Activated B cell treated with CpG ODN at 0.5 μM for 24 hours (primary cell): ENCODE results near the gene OBSCN. TPM values are rescaled to one million over a fixed set of nuclear protein-coding genes. Genes with fewer than 3 reads are reported as not detected.

Source experiments
- ATAC-seq: fragments of 200-7000 bp; cut with Tn5 transposase; one replicate; pipeline ENCODE4 v1.10.0; 2021; ENCODE audit warnings: low read depth, mild to moderate bottlenecking, moderate library complexity
- CTCF ChIA-PET: fragments of 350-600 bp; sonication (Branson Sonifier 250); formaldehyde crosslinking; loops from one replicate; lab custom pipeline; 2021; ENCODE audit warnings: antibody characterized with exemption; lab: Charles Lee
- POLR2A ChIA-PET: fragments of 350-600 bp; sonication (Branson Sonifier 250); formaldehyde crosslinking; loops from one replicate; lab custom pipeline; 2021; ENCODE audit warnings: antibody characterized with exemption; lab: Charles Lee
- DNase-seq: peaks from one replicate; pipeline ENCODE4 v3.0.0; 2022
- H3K27ac Mint-ChIP-seq: one replicate; pipeline ENCODE4 v1.8.0; 2020; ENCODE audit warnings: mixed read lengths
- H3K27me3 Mint-ChIP-seq: one replicate; pipeline ENCODE4 v1.8.0; 2021; ENCODE audit warnings: mixed read lengths
- H3K36me3 Mint-ChIP-seq: one replicate; pipeline ENCODE4 v1.8.0; 2021; ENCODE audit warnings: low read depth, mixed read lengths
- H3K4me1 Mint-ChIP-seq: one replicate; pipeline ENCODE4 v1.8.0; 2021; ENCODE audit warnings: mixed read lengths
- H3K4me3 Mint-ChIP-seq: one replicate; pipeline ENCODE4 v1.8.0; 2020; ENCODE audit warnings: mild to moderate bottlenecking, mixed read lengths
- H3K9me3 Mint-ChIP-seq: one replicate; pipeline ENCODE4 v1.8.0; 2020; ENCODE audit warnings: mixed read lengths
- intact Hi-C: fragments of 100-400 bp; cut with micrococcal nuclease; formaldehyde crosslinking; loops from one replicate; pipeline ENCODE4 v1.15.1; 2024
- total RNA-seq: library from RNA; stranded (reverse); gene quantifications from 2 replicates; pipeline ENCODE4 v1.2.3, GENCODE V29; 2022
- TF ChIP-seq, protein P1 (sequence below): fragments of 200-600 bp; IDR thresholded peaks from one replicate; pipeline ENCODE4 v1.8.0; 2022; ENCODE audit warnings: antibody characterized with exemption, mild to moderate bottlenecking

OBSCN gene
- total RNA-seq, 1 donor from 2014 or later: 19.8 TPM

- ChIA-PET POLR2A (no interaction called here), CTCF (no interaction called here)
- Mint-ChIP-seq H3K27me3 (no peaks in the 10 kb centered on the region), H3K36me3 (no peaks in the 10 kb centered on the region), H3K27ac (no peak overlapping the region), H3K9me3 (peaks cover 3% of the 10 kb centered on the region), H3K4me1 (no peaks in the 10 kb centered on the region), H3K4me3 (no peak overlapping the region)
- TF ChIP-seq, protein P1, sequence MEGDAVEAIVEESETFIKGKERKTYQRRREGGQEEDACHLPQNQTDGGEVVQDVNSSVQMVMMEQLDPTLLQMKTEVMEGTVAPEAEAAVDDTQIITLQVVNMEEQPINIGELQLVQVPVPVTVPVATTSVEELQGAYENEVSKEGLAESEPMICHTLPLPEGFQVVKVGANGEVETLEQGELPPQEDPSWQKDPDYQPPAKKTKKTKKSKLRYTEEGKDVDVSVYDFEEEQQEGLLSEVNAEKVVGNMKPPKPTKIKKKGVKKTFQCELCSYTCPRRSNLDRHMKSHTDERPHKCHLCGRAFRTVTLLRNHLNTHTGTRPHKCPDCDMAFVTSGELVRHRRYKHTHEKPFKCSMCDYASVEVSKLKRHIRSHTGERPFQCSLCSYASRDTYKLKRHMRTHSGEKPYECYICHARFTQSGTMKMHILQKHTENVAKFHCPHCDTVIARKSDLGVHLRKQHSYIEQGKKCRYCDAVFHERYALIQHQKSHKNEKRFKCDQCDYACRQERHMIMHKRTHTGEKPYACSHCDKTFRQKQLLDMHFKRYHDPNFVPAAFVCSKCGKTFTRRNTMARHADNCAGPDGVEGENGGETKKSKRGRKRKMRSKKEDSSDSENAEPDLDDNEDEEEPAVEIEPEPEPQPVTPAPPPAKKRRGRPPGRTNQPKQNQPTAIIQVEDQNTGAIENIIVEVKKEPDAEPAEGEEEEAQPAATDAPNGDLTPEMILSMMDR: no peak
- intact Hi-C loops: no loop called here
- ATAC-seq: no peak
- DNase-seq: no peak
Observed at GRCh38 chr1:228347181-228347580, 139.3 kb downstream of the OBSCN start.

DNA sequence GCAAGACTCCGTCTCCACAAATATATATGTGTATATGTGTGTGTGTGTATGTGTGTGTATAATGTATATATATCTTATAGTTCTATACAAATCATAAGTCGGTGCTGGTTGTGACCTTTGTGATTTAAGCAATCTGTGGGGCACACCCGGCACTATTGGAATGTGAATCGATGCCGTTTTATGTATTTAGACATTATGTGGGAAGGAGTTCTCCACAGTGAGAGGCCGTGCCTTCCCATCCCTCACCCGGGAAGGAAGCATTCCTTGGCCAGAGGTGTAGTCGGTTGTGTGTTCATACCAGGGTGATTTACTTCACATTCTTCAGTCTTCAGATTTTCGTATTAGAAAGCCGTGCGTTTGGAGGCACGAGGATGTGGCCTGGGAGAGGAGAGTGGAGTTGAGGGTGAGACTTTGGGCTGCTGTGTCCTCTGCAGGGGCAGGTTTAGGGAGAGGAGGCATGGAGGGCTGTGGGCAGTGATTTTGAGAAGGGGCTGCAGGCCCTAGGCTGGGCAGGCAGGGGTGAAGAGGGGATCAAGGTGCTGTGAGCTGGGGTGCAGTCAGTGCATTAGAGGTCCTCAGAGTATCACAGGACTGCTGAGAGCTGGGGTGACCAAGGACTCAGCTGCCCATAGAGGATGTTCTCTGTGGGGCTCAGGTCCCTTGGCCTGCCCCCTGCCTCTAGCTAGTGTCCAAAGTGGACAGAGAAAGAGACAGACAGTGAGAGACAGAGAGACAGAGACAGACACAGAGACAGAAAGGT is 141.0 kb downstream of the OBSCN start:
- no peak for ATAC-seq
- Mint-ChIP-seq H3K27me3 (no peaks in the 10 kb centered on the region), H3K36me3 (no peaks in the 10 kb centered on the region), H3K27ac (no peak overlapping the region), H3K4me1 (no peaks in the 10 kb centered on the region), H3K4me3 (no peak overlapping the region), H3K9me3 (peaks cover 3% of the 10 kb centered on the region)
- intact Hi-C loops: no loop called here
- DNase-seq: no peak
- ChIA-PET CTCF (no interaction called here), POLR2A (no interaction called here)
- TF ChIP-seq, protein P1: no peak

DNA sequence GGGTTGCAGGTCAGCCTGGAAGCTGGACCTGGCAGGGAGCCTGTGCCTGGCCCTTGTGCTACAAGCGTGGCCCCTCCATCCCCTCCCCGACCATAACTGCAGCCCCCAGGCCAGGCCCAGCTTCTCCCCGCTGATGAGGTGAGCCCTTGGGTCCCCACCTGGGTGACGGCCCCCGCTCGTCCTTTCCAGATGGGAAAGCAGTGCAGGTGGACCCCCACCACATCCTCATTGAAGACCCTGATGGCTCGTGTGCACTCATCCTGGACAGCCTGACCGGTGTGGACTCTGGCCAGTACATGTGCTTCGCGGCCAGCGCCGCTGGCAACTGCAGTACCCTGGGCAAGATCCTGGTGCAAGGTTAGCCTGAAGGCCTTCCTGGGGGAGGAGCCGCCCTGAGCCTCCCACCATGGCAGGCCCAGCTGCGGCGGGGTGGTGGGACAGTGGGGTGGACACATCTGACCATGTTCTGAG is 141.9 kb downstream of the OBSCN start:
- H3K36me3 Mint-ChIP-seq: no peaks in the 10 kb centered on the region
- no peak for ATAC-seq
- H3K27me3 Mint-ChIP-seq: no peaks in the 10 kb centered on the region
- H3K9me3 Mint-ChIP-seq: no peaks in the 10 kb centered on the region
- DNase-seq: no peak
- H3K4me1 Mint-ChIP-seq: no peaks in the 10 kb centered on the region
- intact Hi-C loops: no loop called here
- POLR2A ChIA-PET: interaction anchor here (0.6 kb wide), 1 partner anchor 57 kb away, joined by 9 read pairs; the partner anchor contains the start of gene TRIM11
- TF ChIP-seq, protein P1: no peak
- H3K4me3 Mint-ChIP-seq: no peak overlapping the region
- CTCF ChIA-PET: no interaction called here
- H3K27ac Mint-ChIP-seq: no peak overlapping the region

DNA sequence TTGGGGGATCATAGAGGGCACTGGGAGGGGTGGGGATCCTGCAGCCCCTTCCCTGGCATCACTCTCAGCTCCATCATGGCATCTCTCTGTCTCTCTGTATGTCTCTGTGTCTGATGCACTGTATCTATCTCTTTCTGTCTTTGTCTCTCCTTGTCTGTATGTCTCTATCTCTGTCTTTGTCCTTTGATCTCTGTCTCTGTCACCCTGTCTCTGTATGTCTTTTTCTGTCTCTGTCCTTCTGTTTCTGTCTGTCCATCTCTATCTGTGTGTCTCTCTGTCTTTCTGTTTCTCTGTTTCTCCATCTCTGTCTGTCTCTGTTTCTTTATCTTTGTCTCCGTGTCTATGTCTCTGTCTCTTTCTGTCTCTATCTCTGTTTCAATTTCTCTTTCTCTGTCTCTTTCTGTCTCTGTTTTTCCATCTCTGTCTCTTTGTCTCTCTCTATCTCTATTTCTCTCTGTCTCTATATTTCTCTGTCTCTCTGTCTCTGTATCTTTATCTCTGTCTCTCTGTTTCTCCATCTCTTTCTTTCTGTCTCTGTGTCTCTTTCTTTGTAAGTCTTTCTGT is 142.4 kb downstream of the OBSCN start:
- Mint-ChIP-seq H3K4me1 (no peaks in the 10 kb centered on the region), H3K4me3 (no peak overlapping the region), H3K36me3 (no peaks in the 10 kb centered on the region), H3K27me3 (no peaks in the 10 kb centered on the region), H3K9me3 (no peaks in the 10 kb centered on the region), H3K27ac (no peak overlapping the region)
- DNase-seq (no peak), ATAC-seq (no peak)
- ChIA-PET CTCF (no interaction called here), POLR2A (interaction anchor here (0.6 kb wide), 1 partner anchor 57 kb away, joined by 9 read pairs; the partner anchor contains the start of gene TRIM11)
- TF ChIP-seq, protein P1: no peak
- intact Hi-C loops: no loop called here
